ENCODE measurements around the gene DHRS7B.

The DHRS7B gene

DNA sequence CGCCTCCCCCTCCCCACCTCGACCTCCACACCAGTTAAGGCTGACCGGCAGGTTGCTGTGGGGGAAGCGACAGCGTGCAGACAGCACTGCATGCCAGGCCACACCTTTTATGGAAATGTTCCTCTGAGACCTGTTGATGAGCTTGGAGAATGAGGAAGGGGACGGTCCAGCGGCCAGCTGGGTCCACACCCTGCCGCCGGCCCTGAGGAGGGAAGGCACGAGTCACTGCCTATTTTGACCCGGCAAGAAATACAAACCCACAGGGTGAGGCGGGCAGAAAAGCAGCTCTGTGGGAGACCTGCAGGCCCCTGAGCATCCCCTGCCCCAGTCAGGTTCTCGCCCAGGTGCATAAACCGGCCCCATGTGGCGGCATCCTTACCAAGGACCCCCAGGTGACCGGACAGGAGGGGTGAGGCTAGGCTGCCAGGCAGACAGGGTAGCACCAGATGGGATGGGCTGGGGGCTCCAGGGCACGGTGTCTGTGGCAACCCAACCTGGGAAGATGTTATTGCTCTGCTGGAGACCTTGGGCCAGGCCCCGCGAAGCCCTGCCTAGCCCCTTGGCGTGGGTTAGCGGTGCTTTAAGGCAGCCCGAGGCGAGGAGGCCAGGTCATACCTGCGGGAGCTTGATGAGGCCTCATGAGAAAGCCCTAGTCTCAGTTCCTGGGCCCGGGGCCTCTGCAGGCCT is 113.7 kb downstream of the DHRS7B start:
- TF ChIP-seq, protein P1, sequence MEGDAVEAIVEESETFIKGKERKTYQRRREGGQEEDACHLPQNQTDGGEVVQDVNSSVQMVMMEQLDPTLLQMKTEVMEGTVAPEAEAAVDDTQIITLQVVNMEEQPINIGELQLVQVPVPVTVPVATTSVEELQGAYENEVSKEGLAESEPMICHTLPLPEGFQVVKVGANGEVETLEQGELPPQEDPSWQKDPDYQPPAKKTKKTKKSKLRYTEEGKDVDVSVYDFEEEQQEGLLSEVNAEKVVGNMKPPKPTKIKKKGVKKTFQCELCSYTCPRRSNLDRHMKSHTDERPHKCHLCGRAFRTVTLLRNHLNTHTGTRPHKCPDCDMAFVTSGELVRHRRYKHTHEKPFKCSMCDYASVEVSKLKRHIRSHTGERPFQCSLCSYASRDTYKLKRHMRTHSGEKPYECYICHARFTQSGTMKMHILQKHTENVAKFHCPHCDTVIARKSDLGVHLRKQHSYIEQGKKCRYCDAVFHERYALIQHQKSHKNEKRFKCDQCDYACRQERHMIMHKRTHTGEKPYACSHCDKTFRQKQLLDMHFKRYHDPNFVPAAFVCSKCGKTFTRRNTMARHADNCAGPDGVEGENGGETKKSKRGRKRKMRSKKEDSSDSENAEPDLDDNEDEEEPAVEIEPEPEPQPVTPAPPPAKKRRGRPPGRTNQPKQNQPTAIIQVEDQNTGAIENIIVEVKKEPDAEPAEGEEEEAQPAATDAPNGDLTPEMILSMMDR (conservative IDR thresholded peaks at IDR 0.05; ENCODE audit: low read depth, low read length) = no peak
- DNase-seq (ENCODE audit: low read depth) = no peak
- H3K4me3 ChIP-seq (ENCODE audit: low read depth, low read length) = no peak overlapping the region
